HG02885 (cell line): ENCODE measurements around the gene LHX6.

Experiments
- ATAC-seq: cut with Tn5 transposase; IDR thresholded peaks from one replicate; pipeline ENCODE4 v1.9.1; 2021; ENCODE audit warnings: mild to moderate bottlenecking; ENCODE audit not compliant: unreplicated experiment, poor library complexity

LHX6 gene

DNA sequence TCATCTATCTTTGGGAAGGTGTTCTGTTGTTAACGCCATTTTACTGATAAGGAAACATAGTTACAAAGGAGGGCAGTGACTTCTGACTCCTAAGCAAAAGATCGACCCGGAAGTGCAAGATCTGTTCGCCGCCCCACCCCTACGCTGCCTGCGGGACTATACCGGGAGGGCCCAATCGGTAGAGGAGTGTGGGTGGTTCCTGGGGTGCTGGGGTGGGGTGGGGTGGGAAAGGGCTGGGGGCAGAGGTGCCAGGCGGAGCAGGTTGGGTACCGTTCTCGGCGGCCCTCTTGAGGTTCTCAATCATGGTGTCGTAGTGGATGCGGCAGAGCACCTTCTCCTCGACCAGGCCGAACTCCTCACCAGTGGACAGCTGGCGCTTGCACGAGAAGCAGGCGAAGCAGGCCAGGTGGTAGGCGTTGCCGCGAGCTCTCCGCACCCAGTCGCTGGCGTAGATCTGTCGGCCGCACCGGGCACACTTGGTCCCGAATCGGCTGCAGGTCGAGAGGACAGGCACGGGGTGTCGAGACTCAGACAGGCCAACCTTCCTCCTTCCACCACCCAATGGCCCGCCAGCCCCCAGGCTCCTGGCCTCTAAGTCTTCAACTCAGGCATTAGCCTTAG is 11.8 kb downstream of the LHX6 start:
- no peak for ATAC-seq

DNA sequence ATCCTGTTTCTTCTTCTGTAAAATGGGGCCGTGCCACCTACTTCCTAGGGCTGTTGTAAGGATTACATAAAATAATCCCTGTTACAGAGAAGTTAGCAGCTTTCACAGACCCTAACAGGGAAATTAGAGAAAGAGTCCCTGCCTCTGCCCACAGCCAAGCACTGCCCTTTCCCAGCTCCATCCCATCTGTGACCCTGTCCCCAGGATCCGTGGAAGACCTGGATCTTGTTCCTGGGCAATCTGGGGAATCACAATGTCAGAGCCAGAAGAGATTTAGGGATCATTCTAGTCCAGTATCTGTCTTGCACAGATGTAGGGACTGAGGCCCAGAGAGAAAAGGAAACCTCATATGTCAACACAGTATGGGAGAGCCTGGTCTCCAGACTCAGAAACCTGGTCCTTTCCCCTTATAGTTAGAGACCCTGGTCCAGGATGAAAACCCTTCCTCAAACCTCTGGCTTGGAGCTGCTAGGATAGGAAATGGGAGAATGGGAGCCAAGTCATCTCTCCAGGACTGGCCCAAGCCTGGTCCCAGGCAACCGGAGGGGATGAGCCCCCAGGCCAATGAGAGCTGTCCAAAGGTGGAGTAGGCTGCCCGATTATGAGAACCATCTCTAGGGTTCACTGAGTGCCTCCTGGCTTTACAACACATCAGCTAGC is 12.5 kb downstream of the LHX6 start:
- no peak for ATAC-seq

DNA sequence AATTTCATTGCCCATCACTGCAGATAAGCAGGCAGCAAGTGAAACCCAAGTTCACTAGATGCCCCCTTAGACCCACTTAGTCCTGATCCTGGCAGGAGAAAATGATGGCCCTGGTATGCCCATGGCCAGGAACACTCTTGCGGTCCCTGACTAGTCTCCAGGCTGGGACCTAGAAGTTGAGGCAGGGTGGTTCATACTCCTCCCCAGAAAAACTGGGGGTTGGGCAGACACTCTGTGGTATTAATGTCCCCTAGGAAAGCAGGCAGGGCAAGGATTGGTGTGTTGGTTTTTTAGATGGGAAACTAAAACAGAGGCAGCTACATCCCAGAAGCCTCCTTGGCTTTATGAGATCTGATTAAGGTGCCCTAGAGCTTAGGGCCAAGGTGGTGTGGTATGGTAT is 13.1 kb downstream of the LHX6 start:
- no peak for ATAC-seq

DNA sequence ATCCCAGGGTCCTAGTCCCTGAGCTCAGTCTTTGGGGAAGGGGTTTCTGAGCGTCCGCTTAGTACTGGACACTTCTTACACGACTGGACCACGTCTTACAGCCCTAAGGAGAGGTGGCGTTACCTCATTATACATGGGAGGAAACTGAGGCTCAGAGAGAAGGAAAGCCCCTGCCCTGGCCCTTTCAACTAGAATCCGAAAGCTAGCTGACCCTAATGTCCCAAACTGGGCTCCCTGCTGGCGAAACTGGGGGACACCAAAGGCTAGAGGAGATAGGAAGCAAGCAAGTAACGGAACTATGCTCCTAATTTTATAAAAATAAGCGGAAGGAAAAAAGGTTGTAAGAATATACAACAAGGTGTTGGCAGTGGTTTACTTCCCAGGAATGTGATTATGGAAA is 14.2 kb downstream of the LHX6 start:
- no peak for ATAC-seq

- peak; percentile 74 for ATAC-seq
Observed at GRCh38 chr9:122213589-122214413, 15.0 kb downstream of the LHX6 start.

GRCh38 chr9:122213102-122213588 is 15.6 kb downstream of the LHX6 start:
- ATAC-seq = no peak

GRCh38 chr9:122212473-122213004 is 16.2 kb downstream of the LHX6 start:
- no peak for ATAC-seq

GRCh38 chr9:122209451-122209850 is 19.3 kb downstream of the LHX6 start:
- ATAC-seq = no peak

- no peak for ATAC-seq
Observed at GRCh38 chr9:122207096-122207495, 21.7 kb downstream of the LHX6 start.

GRCh38 chr9:122206118-122207046 is 22.4 kb downstream of the LHX6 start:
- no peak for ATAC-seq

DNA sequence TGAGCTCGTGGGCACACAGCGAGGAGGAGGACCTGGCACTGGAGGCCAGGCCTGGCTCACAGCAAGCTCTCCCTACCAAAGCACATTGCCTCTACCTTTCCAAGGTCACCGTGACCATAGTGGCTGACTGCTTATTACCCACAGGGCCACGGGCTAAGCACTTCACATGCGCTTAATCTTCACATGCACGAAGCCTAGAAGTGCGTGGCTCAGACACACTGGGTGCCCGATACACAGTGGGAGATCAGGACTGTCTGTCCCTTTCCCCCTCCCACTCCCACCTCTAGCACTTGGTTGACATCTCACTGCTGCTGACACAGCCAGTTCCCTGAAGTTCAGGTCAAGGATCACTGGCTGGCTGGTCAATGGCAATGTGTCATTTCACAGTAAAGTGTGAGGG is 23.6 kb downstream of the LHX6 start:
- ATAC-seq = no peak

DNA sequence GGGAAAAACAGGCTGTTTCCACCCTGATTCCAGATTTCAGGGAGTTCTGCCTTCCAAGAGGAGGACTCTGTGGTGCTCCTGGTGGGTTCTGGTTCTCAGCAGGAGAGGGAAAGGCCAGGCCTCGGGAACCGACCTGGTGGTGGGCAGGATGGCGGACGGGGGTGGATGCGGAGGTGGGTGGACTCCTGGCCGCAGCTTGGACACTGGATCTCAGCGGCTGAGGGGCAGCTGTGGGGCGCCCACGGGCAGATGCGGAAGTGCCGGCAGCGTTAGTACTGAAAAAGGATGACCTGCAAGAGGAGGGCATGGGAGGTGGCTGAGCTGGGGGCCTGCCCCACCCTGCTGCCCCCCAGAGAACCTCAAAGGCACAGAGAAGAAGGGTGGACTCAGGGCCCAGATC is 24.3 kb downstream of the LHX6 start:
- no peak for ATAC-seq

- ATAC-seq = no peak
Observed at GRCh38 chr9:122204055-122204454, 24.7 kb downstream of the LHX6 start.

DNA sequence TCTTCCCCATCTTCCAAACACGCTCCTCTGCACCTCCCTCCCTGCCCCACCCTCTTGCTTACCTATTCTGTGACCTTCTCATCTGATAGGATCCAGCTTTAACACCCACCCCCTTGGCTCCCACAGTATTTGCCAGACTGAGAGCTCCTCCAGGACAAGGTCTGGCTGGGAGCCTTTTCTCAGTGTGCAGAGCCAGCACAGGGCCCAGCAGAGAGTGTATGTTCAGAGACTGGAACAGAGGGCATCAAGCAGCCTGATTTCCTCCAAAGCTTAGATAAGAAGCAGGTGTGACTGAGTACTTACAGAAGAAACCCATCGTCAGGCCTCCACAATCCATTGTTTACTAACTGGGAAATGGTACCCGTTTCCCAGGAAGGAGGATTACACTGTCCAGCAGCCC is 26.6 kb downstream of the LHX6 start:
- ATAC-seq = no peak

GRCh38 chr9:122201641-122202040 is 27.1 kb downstream of the LHX6 start:
- no peak for ATAC-seq

DNA sequence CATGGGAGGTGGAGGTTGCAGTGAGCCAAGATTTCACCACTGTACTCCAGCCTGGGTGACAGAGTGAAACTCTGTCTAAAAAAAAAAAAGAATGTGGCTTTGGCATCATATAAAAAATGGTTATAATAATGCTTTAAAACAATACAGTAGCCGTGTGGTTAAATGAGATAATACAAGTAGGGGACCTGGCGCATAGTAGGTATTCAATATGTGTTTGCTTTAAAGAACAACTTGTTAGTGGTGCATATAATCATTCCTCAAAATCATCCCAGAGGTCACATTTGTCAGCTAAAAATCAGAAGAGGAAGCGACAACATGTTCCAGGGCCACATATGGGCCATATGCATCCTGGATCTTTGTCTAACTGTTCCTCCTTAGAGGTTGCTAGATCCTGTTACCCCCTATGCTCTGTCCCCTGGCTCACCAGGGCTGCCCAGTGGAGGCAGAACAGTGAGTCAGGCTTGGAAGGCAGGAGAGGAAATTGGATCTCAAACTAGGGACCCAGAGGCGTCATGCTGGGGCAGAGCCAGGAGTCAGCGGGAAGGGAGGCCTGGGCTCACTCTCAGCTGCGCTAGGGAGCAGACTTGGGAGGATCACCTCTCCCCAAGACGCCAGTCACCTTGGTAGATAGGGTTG is 27.7 kb downstream of the LHX6 start:
- ATAC-seq = no peak

DNA sequence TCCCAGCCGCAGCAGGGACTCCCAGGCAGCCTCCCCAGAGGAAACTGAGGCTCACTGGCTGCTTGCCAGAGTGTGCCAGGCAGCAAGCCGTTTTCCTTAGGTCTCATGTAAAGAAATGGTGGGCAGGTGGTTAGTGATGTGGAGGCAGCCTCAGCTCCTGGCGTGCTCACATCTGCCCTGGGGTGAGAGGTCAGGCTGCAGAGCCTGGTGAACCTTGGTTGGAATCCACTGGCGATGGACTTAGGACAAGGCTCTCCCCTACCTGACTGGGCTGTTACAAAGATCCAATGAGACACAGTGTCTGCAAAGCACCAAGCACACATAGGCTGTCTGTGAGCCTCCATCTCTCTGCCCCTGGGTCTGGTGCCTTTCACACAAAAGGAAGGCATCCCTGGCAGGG is 30.9 kb downstream of the LHX6 start:
- ATAC-seq = no peak

- no peak for ATAC-seq
Observed at GRCh38 chr9:122197426-122197825, 31.3 kb downstream of the LHX6 start.

- ATAC-seq = no peak
Observed at GRCh38 chr9:122195875-122196274, 32.9 kb downstream of the LHX6 start.

- no peak for ATAC-seq
Observed at GRCh38 chr9:122193651-122194050, 35.1 kb downstream of the LHX6 start.
